HG02759 (cell line): ENCODE measurements around the gene NDUFAF3.
A peak's percentile ranks its signal among the peaks of the same experiment; 100 is the strongest.

Experiments used
- ATAC-seq: cut with Tn5 transposase; IDR thresholded peaks from one replicate; pipeline ENCODE4 v1.9.1; 2021; ENCODE audit warnings: mild to moderate bottlenecking, moderate library complexity; ENCODE audit not compliant: unreplicated experiment

NDUFAF3 gene

GRCh38 chr3:49017229-49017970, 4.5 kb upstream of the NDUFAF3 start:
- ATAC-seq: no peak

GRCh38 chr3:49017971-49018706, 3.8 kb upstream of the NDUFAF3 start, which contains the start of gene DALRD3:
Gene DALRD3, minus strand, starts transcription at chr3:49018580. Its CDS starts 16 bp downstream, at chr3:49018564.
- ATAC-seq: no peak

GRCh38 chr3:49018707-49019006, 3.3 kb upstream of the NDUFAF3 start:
- no peak for ATAC-seq

- ATAC-seq: no peak
These were observed 2.0 kb upstream of the NDUFAF3 start for GRCh38 chr3:49019941-49020329.

GRCh38 chr3:49020330-49021212, 1.4 kb upstream of the NDUFAF3 start:
- peak; percentile 1 for ATAC-seq

- ATAC-seq: peak; percentile 54
These were observed 608 bp upstream of the NDUFAF3 start for GRCh38 chr3:49021213-49021812.

GRCh38 chr3:49022688-49023171, 809 bp downstream of the NDUFAF3 start:
- no peak for ATAC-seq

GRCh38 chr3:49023775-49024174, 1.9 kb downstream of the NDUFAF3 start:
- ATAC-seq: no peak

GRCh38 chr3:49024449-49024848, 2.5 kb downstream of the NDUFAF3 start:
- no peak for ATAC-seq

GRCh38 chr3:49025005-49025792, 3.3 kb downstream of the NDUFAF3 start:
- no peak for ATAC-seq

GRCh38 chr3:49025793-49026520, 4.0 kb downstream of the NDUFAF3 start:
- no peak for ATAC-seq

GRCh38 chr3:49026536-49026935, 4.6 kb downstream of the NDUFAF3 start:
- no peak for ATAC-seq

- no peak for ATAC-seq
These were observed 5.7 kb downstream of the NDUFAF3 start for GRCh38 chr3:49027634-49028033.

- ATAC-seq: no peak
These were observed 6.4 kb downstream of the NDUFAF3 start for GRCh38 chr3:49028298-49028672.

GRCh38 chr3:49028673-49029562, 7.0 kb downstream of the NDUFAF3 start, which contains the start of gene IMPDH2:
Gene IMPDH2, minus strand, starts transcription at chr3:49029398. Its CDS starts 48 bp downstream, at chr3:49029350.
- ATAC-seq: peak; percentile 92

GRCh38 chr3:49029563-49029884, 7.6 kb downstream of the NDUFAF3 start:
- ATAC-seq: no peak

- no peak for ATAC-seq
These were observed 8.4 kb downstream of the NDUFAF3 start for GRCh38 chr3:49030321-49030720.

- ATAC-seq: no peak
These were observed 10.9 kb downstream of the NDUFAF3 start for GRCh38 chr3:49032646-49033304.
